Liver (tissue), 3 donors: Measurements from ENCODE around the gene USP14.

Experiments used
- CTCF ChIP-seq: fragments of 150-350 bp; IDR thresholded peaks from 2 replicates; pipeline ENCODE4 v1.5.1; 2017; ENCODE audit warnings: improper control_type of control experiment, low read depth, low read length; ENCODE audit not compliant: missing input control
- HNF4A ChIP-seq, 2 donors: conservative IDR thresholded peaks; 2 replicates each; pipeline ENCODE4 v1.6.1; 2016; ENCODE audit warnings: antibody characterized with exemption in 2 of 2, mild to moderate bottlenecking in 2 of 2
- SP1 ChIP-seq: IDR thresholded peaks from 2 replicates; pipeline ENCODE4 v1.6.1; 2018; ENCODE audit warnings: antibody characterized with exemption, mild to moderate bottlenecking
- donor health status: healthy.
- donor health status: healthy.

DNA sequence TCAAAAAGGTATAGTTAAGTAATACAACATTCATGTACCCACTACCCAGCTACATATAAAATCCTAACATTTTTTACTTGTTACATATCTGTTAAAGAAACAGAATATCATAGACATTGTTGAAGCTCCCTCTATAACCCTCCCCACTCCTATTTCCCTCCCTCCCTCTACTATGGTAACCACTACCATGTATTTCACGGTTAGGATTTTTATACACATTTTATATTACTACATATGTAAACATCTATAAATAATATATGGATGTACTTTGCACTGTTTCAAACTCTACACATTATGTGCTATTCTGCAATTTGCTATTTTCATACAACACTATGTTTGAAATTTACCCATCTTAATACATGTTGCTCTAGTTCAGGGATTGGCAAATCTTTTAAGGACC is 73.2 kb downstream of the USP14 start:
- TF ChIP-seq SP1: no peak
- no peak for TF ChIP-seq CTCF
- TF ChIP-seq HNF4A (conservative IDR thresholded peaks at IDR 0.05): no peak
